Cardiac muscle cell (in vitro differentiated cells and primary cell): ENCODE measurements around the gene SUGT1. TPM values are rescaled to one million over a fixed set of nuclear protein-coding genes. Genes with fewer than 3 reads are reported as not detected.

Experiments
- DNase-seq, 2 donors: peaks; one replicate each; pipeline versions ENCODE4 v3.0.0 to v3.0.0-alpha.2; 2010 to 2017; ENCODE audit warnings: low read depth in 1 of 2, low spot score in 1 of 2
- H3K27ac ChIP-seq: fragments of 200-600 bp; sonication (generic); 2 replicates; pipeline ENCODE4 v1.5.1; 2016
- H3K27me3 ChIP-seq: fragments of 200-600 bp; sonication (generic); 2 replicates; pipeline ENCODE4 v1.6.0; 2016; ENCODE audit warnings: control low read depth
- H3K36me3 ChIP-seq: fragments of 200-600 bp; sonication (generic); 2 replicates; pipeline ENCODE4 v1.5.1; 2016; ENCODE audit warnings: control low read depth
- H3K4me1 ChIP-seq: fragments of 200-600 bp; sonication (generic); 2 replicates; pipeline ENCODE4 v1.8.1; 2017; ENCODE audit warnings: low read depth, mild to moderate bottlenecking, mixed run types
- H3K4me3 ChIP-seq: fragments of 200-600 bp; sonication (generic); 2 replicates; pipeline ENCODE4 v1.5.1; 2016; ENCODE audit warnings: mild to moderate bottlenecking
- H3K9me3 ChIP-seq: fragments of 200-600 bp; sonication (generic); 2 replicates; pipeline ENCODE4 v1.5.1; 2017; ENCODE audit warnings: low read depth, mild to moderate bottlenecking, control low read depth
- polyA plus RNA-seq: library from polyadenylated mRNA; unstranded; fragments of >200 nt; fragmentation: Nextera tagmentation; extraction: Ambion mirVana; gene quantifications from 2 replicates; pipeline ENCODE4 v1.2.1, GENCODE V29; 2016
- total RNA-seq: library from RNA; depleted of rRNA; stranded (reverse); fragments of >200 nt; gene quantifications from 2 replicates; pipeline ENCODE4 v1.2.3, GENCODE V29; 2016
- TF ChIP-seq, protein P1 (sequence below): IDR thresholded peaks from 2 replicates; pipeline ENCODE4 v1.5.1; 2012; ENCODE audit warnings: low read depth, mild to moderate bottlenecking, low read length

SUGT1 gene
- total and polyA plus RNA-seq, 2 experiments from 2014 or later: 32.9 to 40.7 TPM

DNA sequence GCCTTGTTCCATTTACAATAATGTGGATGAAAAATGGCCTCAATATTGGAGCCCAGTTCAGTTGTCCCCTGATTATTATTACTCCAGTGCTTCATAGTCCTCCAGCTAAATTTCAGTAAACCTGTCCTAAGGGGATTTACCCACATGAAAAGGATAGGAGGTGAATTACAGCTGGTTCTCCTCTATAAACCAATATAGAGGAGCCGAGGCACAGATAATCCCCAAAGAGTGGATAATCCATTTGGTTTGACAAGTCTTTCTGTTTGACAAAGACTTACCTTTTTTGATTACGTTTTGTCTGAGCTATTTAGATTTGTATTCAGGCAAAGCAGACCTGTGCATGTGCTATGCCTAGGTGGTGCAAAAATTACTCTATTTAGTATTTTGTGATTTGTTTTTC lies 84.3 kb downstream of the SUGT1 start:
- peaks cover 48% of the 10 kb centered on the region for H3K27me3 ChIP-seq
- TF ChIP-seq, protein P1, sequence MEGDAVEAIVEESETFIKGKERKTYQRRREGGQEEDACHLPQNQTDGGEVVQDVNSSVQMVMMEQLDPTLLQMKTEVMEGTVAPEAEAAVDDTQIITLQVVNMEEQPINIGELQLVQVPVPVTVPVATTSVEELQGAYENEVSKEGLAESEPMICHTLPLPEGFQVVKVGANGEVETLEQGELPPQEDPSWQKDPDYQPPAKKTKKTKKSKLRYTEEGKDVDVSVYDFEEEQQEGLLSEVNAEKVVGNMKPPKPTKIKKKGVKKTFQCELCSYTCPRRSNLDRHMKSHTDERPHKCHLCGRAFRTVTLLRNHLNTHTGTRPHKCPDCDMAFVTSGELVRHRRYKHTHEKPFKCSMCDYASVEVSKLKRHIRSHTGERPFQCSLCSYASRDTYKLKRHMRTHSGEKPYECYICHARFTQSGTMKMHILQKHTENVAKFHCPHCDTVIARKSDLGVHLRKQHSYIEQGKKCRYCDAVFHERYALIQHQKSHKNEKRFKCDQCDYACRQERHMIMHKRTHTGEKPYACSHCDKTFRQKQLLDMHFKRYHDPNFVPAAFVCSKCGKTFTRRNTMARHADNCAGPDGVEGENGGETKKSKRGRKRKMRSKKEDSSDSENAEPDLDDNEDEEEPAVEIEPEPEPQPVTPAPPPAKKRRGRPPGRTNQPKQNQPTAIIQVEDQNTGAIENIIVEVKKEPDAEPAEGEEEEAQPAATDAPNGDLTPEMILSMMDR: no peak
- H3K27ac ChIP-seq: no peak overlapping the region
- DNase-seq: no peak
- H3K9me3 ChIP-seq: no peaks in the 10 kb centered on the region
- peaks cover 3% of the 10 kb centered on the region for H3K4me1 ChIP-seq
- no peaks in the 10 kb centered on the region for H3K36me3 ChIP-seq
- H3K4me3 ChIP-seq: no peak overlapping the region

DNA sequence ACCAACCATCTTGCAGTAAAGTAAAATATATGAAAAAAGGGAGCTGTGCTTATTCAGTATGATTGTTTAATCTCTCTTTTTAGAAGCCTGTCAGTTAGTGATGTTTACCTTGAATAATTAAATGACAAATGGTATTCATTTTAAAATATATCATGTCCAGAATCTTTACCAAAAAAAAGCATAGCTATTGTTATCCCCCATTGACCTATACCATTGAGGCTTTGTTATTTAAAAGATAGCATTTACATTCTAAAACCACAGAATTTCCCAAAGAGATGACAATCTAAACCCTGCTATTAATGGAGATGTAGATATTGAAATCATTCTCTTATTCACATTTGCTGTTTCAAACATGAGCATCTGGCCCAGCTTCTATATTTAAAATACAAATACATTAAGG lies 84.8 kb downstream of the SUGT1 start:
- TF ChIP-seq, protein P1: no peak
- Histone ChIP-seq H3K27ac (no peak overlapping the region), H3K9me3 (no peaks in the 10 kb centered on the region), H3K4me1 (peaks cover 3% of the 10 kb centered on the region), H3K4me3 (no peak overlapping the region), H3K36me3 (no peaks in the 10 kb centered on the region), H3K27me3 (peaks cover 54% of the 10 kb centered on the region)
- DNase-seq: no peak

DNA sequence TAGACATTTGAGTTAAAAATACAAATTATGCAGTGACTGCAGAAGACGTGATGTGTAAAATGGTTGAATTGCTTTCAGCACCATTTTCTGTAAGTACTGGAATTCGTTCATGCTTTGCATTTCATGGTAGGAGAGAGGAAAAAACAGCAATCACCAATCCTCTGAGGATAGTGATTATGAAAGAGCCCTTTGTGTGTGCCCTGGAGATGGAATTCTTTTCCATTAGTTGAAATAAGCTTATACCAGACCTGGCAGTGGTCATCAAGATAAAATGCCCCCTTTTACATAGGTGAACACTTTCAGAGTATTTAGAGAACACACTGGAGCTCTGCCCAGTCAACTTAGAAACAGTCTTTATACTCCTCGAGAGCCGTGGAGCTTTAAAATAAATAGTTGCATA lies 85.3 kb downstream of the SUGT1 start:
- peaks cover 56% of the 10 kb centered on the region for H3K27me3 ChIP-seq
- no peak overlapping the region for H3K4me3 ChIP-seq
- peaks cover 3% of the 10 kb centered on the region for H3K4me1 ChIP-seq

DNA sequence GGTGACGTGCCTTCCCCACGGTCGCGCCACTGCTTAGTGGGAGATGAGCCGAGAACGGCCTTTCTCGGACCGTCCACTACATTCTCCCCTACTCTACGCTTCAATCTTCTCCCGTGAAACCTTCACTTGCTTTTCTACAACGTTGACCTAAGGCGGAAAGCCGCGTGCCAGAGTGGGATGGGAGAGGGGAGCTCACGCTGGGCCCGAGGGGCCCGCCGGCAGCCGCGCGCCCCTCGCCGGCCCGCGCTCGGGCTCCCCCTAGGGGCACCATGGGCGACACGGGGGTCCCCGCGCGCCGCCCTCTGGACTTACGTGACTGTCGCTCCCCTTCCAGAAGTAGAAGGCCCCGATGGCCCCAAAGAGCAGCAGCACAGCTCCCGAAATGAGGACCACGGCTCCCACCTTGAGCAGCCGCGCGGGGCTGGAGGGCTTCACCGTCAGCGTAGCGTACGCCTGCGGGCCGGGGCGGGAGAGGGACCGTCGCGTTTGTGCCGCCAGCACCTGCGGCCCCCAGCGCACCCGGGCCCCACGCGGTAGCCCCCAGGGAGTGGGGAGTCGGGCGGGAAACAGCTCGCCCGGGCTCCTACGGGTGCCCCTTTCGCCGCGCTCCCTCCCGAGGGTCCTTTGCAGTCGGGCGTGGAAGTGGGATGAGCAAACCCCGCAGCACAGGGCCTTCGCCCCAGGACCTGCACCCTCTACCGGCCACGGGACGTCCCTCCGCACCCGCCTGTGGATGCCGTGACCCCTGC lies 86.3 kb downstream of the SUGT1 start:
- peak; percentile 3 to 67 for DNase-seq
- peaks cover 3% of the 10 kb centered on the region for H3K4me1 ChIP-seq
- peak overlapping the region; percentile 41 for H3K4me3 ChIP-seq
- H3K27me3 ChIP-seq: peaks cover 56% of the 10 kb centered on the region
- H3K36me3 ChIP-seq: no peaks in the 10 kb centered on the region
- no peak overlapping the region for H3K27ac ChIP-seq
- TF ChIP-seq, protein P1: peak; percentile 23
- H3K9me3 ChIP-seq: no peaks in the 10 kb centered on the region

More for the DNA sequence above, 85.3 kb downstream of the SUGT1 start:
- peak in 1 of 2 donors; percentile 14 for DNase-seq
- Histone ChIP-seq H3K36me3 (no peaks in the 10 kb centered on the region), H3K27ac (no peak overlapping the region), H3K9me3 (no peaks in the 10 kb centered on the region)
- TF ChIP-seq, protein P1: no peak

DNA sequence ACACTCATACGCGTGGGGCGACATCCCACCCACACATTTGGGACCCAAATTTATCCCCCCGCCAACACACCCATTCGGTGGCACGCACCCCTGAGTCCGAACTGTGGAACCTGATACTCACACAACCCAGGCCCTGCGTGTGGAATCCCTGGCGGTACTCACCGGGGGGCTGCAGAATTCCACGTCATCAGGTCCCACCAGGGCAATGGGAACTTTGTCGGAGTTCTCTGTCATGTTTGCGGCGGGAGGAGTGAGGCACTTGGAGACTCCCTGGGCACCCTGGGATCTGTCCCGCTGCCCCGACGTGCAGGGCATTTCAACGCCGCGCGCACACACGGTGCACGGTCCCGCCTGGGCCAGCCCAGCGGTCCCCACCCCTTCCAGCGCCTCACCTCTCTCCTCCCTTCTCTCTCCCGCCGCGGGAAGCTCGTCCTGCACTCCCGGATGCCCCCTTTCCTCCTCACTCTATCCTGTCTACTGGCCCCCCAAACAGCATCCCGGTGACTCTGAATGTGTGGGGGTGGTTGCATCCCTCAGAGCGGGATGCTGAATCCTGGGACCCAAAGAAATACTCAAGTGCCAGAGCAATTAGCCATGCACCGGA lies 86.9 kb downstream of the SUGT1 start, which contains the start of gene CNMD:
TSS of gene CNMD (minus strand) at position 353 of the 604 bp plus-strand sequence. CDS start at position 234, 119 bp downstream.
- Histone ChIP-seq H3K27me3 (peaks cover 56% of the 10 kb centered on the region), H3K4me3 (peak within 1 kb of the TSS; percentile 41), H3K27ac (no peak within 1 kb of the TSS), H3K4me1 (peaks cover 3% of the 10 kb centered on the region), H3K9me3 (no peaks in the 10 kb centered on the region), H3K36me3 (no peaks in the 10 kb centered on the region)
- peak in 1 of 2 donors; percentile 5 for DNase-seq
- TF ChIP-seq, protein P1: no peak
